CD4-positive, alpha-beta T cell treated with Interleukin-6 for 4 hours (primary cell): ENCODE measurements around the gene GSG1L.

Experiments
- DNase-seq: peaks from one replicate; pipeline ENCODE4 v3.0.0-alpha.2; 2020; ENCODE audit warnings: mixed read lengths

The GSG1L gene

GRCh38 chr16:27805828-27806351, 257.6 kb downstream of the GSG1L start:
- no peak for DNase-seq

GRCh38 chr16:27803775-27804549, 259.6 kb downstream of the GSG1L start:
- no peak for DNase-seq

- no peak for DNase-seq
Measured at GRCh38 chr16:27802664-27803439, 260.7 kb downstream of the GSG1L start.

DNA sequence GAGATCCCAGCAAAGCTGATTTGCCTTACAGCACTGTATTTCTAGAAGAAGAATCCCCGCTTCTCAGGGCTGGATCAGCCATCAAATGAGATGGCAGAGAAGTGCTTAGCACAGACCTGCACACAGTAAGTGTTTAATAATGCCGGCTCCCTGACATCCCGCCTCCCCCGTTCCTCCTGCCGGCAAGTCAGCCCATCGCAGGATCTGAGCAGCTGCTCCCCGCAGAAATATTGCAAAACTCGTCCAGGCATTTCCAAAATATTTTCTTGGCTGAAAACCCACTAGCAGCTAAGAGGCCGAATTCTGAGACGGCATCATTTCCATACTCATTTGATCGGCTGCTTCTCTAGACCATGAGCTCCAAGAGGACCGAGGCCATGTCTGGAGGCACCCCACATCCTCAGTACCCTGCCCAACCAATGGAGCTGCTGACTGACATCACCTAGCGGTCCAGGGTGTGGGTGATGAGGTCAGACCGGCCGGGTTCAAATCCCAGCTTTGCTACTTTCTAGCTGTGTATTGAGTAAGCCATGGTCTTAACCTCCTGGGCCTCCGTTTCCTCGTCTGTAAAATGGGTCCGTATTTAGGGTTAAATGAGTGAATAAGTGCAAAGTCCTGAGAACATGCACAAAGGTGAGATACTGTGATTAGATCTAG, 262.1 kb downstream of the GSG1L start:
- no peak for DNase-seq

- DNase-seq = no peak
Measured at GRCh38 chr16:27800817-27801216, 262.7 kb downstream of the GSG1L start.

GRCh38 chr16:27799896-27800295, 263.6 kb downstream of the GSG1L start:
- no peak for DNase-seq

GRCh38 chr16:27798241-27798640, 265.3 kb downstream of the GSG1L start:
- no peak for DNase-seq

DNA sequence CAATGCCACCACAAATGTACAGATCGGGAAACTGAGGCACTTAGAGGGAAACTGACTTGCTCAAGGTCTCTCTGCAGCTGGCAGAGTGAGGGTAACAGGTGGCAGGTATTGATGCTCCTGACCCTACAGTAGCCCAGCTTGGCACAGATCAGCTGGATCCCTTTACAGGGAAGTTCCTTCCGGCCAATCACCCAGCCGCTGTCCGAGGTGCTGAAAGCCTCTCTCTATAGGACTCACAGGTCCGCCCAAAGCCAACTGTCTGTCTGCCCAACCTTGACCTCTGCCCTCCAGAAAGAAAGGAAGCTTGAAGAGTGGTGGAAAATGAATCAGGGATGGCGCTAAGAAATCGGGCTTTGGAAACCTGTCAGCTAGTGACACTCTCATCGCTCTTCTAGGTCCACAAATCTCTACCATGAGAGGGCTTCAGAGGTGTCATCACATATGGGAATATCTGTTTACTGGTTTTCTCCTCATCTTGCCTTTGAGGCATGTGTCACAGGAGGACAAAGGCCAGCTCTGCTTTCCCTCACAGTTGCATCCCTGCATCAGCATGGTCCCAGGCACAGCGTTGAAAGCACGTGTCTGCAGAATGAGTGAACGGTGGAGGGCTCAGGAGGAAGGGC, 267.4 kb downstream of the GSG1L start:
- peak; percentile 10 for DNase-seq

DNA sequence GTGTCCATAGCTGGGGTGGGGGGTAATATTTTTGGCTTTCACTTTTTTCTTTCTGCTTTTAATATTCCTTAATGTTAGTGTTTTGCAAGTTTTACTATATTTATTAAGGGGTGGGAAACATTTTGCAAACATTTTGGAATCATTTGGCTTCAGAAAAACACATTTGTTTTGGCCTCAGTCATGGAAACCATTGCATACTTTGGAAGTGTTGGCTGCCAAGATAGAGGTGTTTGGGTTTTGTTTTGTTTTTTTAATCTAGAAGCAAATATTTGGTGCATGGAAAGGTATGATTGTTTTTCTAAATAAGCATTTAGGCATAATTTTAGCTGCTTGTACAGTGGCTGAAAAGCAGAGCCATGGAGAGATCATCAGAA, 270.3 kb downstream of the GSG1L start:
- DNase-seq = no peak

GRCh38 chr16:27792486-27793248, 270.8 kb downstream of the GSG1L start:
- DNase-seq = no peak

- no peak for DNase-seq
Measured at GRCh38 chr16:27791404-27791719, 272.2 kb downstream of the GSG1L start.

DNA sequence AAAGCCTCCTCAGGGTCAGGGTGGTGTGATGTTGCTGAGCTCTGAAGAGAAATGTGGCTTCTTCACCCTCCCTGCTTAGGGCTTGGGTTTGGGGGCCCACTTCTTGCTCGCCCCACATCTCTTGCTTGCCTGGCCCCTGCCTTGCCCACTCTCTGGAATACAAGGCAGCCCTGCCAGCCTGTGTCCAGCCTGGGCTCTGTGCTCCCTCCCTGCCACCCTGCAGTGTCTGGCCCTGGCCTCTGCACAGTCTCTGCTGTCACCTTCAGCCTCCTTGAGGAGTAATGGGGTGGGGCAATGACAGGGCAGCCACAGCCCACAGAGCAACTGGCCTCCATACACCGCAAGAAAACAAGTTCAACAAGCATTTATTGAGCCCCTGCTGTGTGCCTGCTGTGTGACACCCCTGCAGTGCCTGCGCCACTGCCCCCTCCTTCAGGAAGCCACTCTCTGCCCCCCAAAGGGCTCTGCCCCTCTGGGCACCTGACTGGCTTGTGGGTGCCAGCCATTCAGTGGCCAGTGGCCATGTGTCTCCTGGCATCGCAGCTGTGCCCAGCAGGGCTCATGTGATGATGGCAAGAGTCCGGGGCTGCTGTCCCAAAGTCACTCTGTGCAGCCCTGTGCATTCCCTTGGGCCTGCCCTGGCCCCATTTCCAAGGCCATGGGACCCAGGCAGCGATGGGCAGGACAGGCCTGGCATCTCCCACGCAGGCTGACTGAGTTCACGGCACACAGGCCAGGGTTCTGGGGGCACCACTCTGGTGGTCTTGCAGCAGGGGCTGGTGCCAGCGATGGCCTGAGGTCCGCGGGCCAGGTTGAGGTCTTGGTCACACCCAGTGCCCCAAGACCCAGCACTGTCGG, 272.7 kb downstream of the GSG1L start:
- no peak for DNase-seq

- DNase-seq = no peak
Measured at GRCh38 chr16:27789595-27790241, 273.8 kb downstream of the GSG1L start.

DNA sequence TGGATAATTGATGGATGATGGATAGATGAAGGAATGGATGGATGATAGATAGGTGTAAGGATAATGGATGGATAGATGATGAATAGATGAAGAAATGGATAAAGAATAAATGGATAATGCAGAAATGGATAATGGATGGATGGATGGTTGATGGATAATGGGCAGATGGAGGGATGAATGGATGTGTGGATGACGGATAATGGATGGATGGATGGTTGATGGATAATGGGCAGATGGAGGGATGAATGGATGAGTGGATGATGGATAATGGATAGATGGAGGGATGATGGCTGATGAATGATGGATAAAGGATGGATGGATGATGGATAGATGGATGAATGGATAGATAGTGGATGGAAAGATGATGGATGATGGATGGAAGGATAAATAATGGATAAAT, 274.4 kb downstream of the GSG1L start:
- DNase-seq = no peak

- DNase-seq = no peak
Measured at GRCh38 chr16:27787665-27788064, 275.8 kb downstream of the GSG1L start.

DNA sequence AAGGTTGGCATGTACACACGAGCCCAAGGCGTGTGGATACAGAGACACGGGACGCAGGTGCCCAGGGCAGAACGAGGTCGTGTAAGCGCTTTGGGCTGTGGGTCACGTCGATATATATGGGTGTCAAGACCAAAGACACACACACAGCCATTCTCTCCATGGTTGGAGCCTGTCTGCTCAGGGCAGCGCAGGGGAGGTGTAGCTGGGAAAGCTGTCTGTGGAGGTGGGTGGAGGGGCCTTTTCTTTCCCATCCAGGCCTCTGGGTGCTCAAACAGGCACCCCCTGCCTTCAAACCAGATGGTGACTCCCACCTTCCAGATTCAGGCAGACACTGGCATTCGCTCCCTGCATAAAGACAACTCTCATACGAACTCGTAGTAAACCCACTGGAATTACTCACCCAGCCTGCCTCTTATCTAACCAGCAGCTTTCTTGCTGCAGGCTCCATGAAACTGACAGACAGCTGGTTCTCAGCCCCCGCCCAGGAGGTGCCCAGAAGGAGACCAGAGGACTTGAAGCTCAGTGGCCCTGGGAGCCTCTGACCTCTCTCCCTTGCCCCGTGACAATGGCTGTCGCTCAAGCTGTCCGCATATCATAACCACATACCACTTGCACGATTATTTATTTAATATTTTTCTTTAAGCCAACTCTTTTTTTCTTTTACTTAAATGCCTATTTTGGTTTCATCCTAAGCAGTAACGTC, 276.4 kb downstream of the GSG1L start:
- no peak for DNase-seq

GRCh38 chr16:27786221-27786922, 277.1 kb downstream of the GSG1L start:
- DNase-seq = no peak

DNA sequence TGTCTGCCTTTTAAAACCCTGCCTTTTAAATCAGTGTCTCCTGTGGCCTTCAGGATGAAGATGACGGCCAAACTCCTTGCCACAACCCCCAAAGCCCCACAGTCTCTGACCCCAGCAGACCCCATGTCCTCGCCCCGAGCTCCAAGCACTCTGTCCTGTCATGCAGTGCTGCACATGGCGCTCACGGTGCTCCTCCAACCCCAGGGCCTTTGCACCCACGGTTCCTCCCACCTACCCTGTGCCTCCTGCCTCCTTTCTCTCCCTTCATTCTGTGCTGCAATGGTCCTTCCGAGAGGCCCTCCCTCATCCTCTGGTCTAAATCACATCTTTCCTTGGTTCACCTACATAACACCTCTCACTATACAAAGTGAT, 278.2 kb downstream of the GSG1L start:
- DNase-seq = no peak
